ENCODE data around the gene PRXL2B.

The PRXL2B gene

DNA sequence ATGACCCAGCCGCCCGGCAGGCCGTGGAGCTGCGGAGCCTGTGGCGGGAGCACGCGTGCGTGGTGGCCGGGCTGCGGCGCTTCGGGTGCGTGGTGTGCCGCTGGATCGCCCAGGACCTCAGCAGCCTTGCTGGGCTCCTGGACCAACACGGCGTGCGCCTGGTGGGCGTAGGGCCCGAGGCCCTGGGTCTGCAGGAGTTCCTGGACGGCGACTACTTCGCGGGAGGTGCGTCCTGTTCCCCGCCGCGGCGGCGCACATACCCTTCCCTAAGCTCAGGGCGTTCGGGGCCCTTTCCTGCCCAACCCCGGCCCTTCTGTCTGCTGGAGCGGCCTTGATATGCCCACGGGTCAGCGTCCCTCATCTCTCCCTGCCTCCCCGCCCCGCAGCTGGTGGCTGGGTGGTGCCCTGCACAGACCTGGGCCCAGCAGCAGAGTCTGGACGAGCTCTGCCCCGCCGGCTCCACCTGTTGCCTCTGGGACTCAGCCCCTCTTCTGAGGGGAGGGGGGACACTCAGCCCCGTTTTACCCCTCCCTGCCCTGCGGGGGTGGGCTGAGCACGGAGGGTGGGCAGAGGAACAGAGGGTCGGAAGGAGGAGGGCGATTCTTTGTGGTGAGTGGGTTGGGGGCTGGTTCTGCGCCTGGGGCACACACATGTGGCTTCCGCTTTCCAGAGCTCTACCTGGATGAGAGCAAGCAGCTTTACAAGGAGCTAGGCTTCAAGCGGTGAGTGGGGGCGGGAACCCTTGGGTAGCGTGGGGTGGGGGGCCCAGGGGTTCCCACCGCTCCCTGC is 688 bp downstream of the PRXL2B start:
- DNase-seq = peak; percentile 56 to 65

DNA sequence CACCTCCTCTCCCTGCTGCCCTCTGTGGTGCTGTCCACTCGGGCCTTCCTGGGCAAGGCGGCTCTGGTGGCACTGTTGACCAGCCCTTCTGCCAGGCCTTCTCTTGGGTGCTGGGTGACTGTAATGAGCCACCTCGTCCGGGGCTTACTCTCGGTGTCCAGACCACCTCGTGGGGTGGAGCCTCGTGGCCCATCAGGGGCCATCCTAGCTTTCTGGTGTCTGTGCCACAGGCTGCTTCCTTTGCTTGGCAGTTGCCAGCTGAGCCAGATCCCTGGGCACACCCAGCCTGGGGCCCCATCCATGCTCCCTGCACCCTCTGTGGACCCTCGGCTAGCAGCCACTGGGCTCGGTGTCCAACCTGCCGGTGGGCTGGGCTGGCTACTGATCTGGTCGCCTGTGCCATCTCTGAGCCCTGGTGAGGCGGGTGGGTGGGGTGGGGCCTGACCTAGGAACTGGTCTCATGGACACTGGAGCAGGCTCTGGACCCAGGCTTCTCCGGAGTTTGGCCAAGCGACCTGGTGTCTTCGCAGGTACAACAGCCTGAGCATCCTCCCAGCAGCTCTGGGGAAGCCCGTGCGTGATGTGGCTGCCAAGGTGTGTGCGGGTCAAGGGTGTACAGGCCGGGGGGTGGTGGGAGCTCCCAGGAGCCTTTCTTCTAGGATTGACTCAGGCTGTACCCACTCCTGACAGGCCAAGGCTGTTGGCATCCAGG is 1.4 kb downstream of the PRXL2B start:
- DNase-seq = no peak

- no peak for DNase-seq
These were observed 2.3 kb downstream of the PRXL2B start for GRCh38 chr1:2588661-2589430.

DNA sequence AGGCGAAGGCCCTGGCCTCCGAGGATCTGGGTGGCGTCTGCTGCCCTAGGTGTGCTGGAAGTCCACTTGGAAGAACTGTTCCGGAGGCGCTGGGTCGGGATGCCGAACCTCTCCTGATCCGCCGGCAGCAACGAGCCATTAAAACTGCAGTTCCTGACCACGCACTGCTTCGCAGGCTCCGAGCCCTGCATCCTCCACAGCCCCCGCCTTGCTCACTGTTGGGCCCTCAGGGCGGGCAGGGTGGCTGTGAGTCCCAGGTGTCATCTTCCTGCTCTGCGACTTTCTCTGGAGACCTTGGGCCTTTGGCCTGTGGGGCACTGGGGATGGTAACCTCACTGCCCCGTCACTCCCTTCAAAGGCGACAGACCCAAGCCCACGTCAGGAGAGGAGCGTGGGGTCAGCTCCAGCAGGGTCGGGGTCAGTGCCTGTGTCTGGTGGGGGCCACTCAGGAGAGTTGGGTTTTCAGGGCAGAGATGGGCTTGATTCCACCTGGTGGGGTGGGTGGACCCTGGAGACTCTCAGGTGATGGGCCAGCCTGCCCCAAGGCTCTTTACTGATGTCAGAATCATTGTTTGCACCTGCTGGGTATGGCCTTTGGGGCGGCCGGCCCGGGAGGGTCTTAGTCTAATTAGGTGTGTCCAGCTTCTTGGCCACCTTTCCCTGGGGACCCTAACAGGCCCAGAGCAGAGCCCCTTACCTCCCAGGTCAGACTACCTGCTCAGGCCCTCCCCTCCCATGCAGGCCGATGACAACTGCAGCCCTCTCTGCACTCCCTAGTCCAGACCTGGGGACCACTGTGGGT is 3.1 kb downstream of the PRXL2B start:
- DNase-seq = no peak

- no peak for DNase-seq
These were observed 3.9 kb downstream of the PRXL2B start for GRCh38 chr1:2590233-2591141.

DNA sequence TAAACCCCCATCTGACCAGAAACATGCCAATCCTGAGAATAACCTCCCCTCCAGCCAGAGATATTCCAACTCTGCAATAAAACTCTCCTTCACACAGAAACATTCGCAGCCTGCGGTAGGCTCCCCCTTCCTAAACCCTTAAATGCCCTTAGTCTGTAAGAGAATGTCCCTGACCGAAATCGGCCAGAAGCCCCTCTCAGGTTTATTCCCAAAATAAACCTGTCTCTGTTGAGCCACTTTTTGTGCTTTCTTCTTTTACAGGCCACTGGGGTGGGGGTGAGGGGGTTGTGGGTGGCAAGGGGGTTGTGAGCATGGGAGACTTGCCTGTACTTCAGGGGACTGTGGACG is 4.6 kb downstream of the PRXL2B start:
- no peak for DNase-seq

- no peak for DNase-seq
These were observed 5.1 kb downstream of the PRXL2B start for GRCh38 chr1:2591581-2592261.

DNA sequence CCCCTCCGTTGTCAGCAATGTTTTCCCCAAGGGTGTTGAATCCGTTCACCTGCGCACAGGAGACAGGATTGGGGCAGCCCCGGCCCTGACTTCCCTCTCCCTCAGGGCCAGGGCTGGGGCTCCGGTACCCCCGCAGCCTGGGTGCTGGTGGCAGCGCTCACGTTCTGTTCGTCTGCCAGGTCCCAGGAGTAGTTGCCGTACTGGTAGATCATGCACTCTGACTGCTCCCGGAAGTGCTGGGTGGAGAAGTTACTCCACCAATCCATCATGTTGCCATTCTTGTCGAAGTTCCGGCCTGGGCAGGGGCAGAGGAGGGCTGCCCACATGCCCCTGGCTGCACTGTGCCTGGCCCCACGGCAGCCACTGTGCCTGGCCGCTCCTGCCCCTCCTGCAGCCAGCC is 6.1 kb downstream of the PRXL2B start:
- no peak for DNase-seq

DNA sequence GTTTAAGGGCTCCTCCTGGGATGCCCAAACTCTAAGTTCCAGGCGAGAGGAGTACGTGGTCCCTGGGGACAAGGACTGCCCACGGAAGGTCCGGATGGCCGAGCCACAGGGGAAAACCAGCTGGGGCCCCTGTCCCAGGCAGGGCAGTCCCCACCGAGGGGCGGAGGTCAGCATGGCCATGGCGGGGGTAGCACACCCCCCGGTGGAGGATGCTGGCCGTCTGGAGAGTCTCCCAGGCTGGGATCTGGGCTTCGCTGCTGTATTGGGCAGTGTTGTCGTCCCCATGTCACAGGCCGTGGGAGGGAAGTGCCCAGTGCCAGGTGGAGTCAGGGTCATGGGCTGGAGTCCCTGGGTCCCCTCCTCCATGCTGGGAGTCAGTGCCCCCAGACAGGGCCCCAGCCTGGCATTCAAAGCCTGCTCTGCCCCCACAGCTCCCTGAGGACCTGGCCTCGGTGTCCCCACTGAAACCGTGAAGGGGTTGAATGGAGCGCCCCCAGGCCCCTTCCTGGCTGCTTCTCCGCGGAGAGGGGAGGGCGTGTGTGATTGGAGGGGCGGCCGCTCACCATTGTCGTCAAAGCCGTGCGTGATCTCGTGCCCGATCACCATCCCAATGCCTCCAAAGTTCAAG is 6.8 kb downstream of the PRXL2B start:
- no peak for DNase-seq

DNA sequence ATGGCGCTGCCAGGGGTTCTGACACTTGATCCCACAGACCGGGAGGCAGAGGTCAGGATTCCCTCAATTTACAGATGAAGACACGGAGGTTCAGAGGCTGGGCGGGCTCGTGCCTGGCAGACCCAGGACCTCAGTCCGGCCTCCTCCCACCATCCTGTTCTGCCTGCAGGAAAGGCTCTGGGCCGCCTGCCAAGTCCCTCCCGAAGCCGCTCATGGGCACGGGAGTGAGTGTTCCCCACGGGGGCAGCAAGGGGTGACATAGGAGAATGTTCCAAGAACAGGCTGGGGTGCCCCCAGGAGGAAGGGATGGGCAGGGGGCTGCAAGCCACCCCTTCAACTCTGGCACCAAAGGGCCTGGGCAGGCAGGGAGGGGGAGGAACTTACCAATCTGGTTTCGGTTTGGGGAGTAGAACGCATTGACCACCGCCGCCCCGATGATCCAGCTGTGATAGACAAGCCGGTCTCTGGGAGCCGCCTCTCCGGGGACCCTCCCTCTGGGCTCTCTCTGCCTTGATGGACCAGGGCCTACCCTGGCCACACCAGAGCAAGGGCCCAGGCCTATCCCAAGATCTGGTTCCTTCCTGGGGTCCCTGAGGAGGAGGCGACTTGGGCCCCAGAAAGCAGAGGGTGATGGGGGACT is 7.5 kb downstream of the PRXL2B start:
- DNase-seq = no peak

GRCh38 chr1:2594641-2595131 is 8.1 kb downstream of the PRXL2B start:
- DNase-seq = no peak

DNA sequence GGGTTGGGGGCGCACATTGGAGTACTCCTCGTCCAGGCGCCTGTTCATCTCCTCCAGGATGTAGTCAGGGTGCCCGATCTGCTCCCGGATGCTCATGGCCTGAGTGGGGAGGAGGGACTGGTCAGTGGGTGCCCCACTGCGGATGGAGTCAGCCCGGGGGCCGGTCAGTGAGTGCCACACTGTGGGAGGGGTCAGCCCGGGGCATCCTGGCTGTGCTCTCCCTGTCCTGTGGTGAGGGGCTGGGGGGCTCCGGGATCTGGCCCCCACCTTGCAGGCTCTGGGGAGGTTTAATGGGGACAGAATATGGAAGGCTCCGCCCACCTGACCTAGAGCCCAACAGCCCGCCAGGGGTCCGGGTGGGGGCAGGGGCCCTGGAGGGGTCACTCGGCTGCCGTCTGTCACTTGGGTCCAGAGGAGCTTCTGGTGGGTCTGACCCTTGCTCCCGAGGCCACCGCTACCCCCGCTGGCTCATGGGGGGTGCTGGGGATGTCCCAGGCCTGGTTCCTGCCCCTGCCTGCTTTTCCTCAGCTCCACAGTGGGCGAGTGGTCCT is 8.8 kb downstream of the PRXL2B start:
- DNase-seq = no peak

- DNase-seq = no peak
These were observed 9.4 kb downstream of the PRXL2B start for GRCh38 chr1:2595812-2596529.

DNA sequence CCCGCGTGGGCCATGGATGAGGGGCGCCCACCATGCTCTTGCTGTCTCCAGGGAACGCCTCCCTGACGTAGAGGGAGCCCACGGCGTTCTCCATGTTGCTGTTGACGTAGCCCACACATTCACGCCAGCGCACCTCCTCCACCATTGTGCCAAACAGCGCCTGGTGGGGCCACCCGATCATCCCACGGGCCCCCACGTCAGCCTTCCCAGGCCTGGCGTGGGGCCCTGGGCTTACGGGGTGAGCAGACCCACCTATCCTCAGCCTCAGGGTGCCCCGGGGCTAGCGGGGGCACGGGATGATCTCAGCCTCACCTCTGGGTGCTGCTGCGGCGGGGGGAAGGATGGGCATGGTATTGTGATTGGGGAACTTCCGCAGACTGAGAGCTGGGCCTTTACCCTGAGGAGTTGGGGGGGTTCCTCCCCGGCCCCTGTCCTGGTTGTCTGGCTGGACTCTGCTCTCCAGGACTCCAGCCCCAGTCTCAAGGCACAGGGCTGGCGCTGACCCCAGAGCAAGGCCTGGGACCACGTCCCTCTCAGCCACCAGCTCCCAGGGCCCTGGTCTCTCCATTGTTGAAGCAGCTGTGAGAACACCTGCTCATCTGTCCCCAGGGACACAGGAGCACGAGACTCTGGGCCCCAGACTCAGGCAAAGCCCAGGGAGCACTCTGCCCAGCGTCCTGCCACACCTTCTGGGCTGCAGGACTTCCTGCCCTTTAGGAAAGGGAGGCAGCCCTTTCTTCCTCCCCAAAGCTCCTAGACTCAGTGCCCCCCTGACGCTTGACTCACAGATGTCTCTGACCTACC is 10.2 kb downstream of the PRXL2B start:
- DNase-seq = no peak

GRCh38 chr1:2597441-2598328 is 11.1 kb downstream of the PRXL2B start:
- DNase-seq = no peak

DNA sequence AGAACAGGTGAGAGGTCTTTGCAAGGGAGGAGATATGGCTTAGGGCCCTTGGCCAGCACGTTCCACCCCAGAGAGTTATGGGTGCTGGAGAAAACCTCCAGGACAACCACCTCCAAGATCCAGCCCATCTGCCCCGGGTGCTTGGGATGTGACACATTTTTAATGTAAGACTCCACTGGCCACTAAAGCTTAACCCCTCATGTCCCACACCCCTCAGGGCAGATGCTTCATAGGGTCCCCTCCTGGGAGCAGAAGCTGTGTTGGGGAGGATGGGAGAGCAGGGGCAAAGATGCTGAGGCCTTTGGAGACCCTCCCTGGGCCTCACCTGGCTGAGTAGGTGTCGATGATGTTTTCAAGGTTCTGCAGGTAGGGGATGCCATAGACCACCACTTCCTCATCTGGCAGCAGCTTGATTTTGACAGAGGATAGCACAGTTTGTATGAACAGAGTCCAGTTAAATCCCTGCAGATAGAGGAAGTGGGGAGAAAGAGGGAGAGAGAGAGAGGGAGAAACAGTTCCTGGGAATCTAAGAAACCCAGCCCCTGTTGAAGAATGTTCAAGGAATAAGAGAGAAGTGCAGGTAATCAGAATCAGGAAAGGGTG is 11.9 kb downstream of the PRXL2B start:
- no peak for DNase-seq

Measured in activated T-cell treated with anti-CD3 and anti-CD28 coated beads, Interleukin-2, amount 50 U/mL, for 48 hours (primary cell).